IMR-90 (cell line): Measurements from ENCODE around the gene FGGY. TPM values are rescaled to one million over a fixed set of nuclear protein-coding genes. Genes with fewer than 3 reads are reported as not detected.
A peak's percentile ranks its signal among the peaks of the same experiment; 100 is the strongest.

Experiments used
- ATAC-seq: fragments of 200-7000 bp; cut with Tn5 transposase; 2 replicates; pipeline ENCODE4 v1.9.1; 2020; ENCODE audit warnings: low read depth, mild to moderate bottlenecking, moderate library complexity
- BruUV-seq: library from RNA; stranded (reverse); fragments of 400-500 nt; replicated peaks from 2 replicates; lab custom pipeline; 2021; lab: Mats Ljungman, UMichigan
- CTCF ChIA-PET: fragments of 300-600 bp; formaldehyde crosslinking; extraction: SDS; loops from one replicate; lab custom pipeline; 2021; ENCODE audit warnings: antibody characterized with exemption; lab: Yijun Ruan, JAX
- POLR2A ChIA-PET: fragments of 300-600 bp; sonication (Branson Sonifier 250); formaldehyde crosslinking; loops from one replicate; lab custom pipeline; 2022; ENCODE audit warnings: antibody characterized with exemption; ENCODE audit not compliant: unreplicated experiment; lab: Charles Lee
- DNase-seq: peaks from one replicate; pipeline ENCODE4 v3.0.0; 2013
- H2AFZ ChIP-seq: replicated peaks from 2 replicates; pipeline ENCODE3; 2013; ENCODE audit warnings: low read length, mild to moderate bottlenecking; ENCODE audit not compliant: poor library complexity
- H2AK5ac ChIP-seq: 2 replicates; pipeline ENCODE4 v1.6.1; 2013; ENCODE audit warnings: low read depth, low read length, inconsistent platforms
- H2AK9ac ChIP-seq: replicated peaks from 2 replicates; pipeline ENCODE3; 2013; ENCODE audit warnings: mild to moderate bottlenecking, low read depth, low read length, moderate library complexity; ENCODE audit not compliant: poor library complexity
- H2BK120ac ChIP-seq: 2 replicates; pipeline ENCODE4 v1.6.1; 2013; ENCODE audit warnings: low read depth, low read length, inconsistent platforms
- H2BK15ac ChIP-seq: 3 replicates; pipeline ENCODE4 v1.6.1; 2013; ENCODE audit warnings: low read depth, low read length, inconsistent platforms
- H2BK20ac ChIP-seq: 2 replicates; pipeline ENCODE4 v1.6.1; 2013; ENCODE audit warnings: low read depth, mild to moderate bottlenecking, inconsistent platforms, low read length, moderate library complexity
- H2BK5ac ChIP-seq: 2 replicates; pipeline ENCODE4 v1.6.1; 2013; ENCODE audit warnings: mild to moderate bottlenecking, low read depth, low read length, inconsistent platforms; ENCODE audit not compliant: poor library complexity, severe bottlenecking
- H3K14ac ChIP-seq: replicated peaks from 2 replicates; pipeline ENCODE4 v1.6.1; 2013; ENCODE audit warnings: low read depth, low read length, inconsistent platforms
- H3K18ac ChIP-seq: 2 replicates; pipeline ENCODE4 v1.6.1; 2013; ENCODE audit warnings: low read depth, low read length, control low read depth
- H3K23ac ChIP-seq: 2 replicates; pipeline ENCODE4 v1.6.1; 2013; ENCODE audit warnings: low read depth, low read length, inconsistent platforms
- H3K27ac ChIP-seq: 2 replicates; pipeline ENCODE4 v1.5.1; 2013; ENCODE audit warnings: mild to moderate bottlenecking, control low read depth, low read length; ENCODE audit not compliant: insufficient read depth
- H3K27me3 ChIP-seq: 2 replicates; pipeline ENCODE4 v1.6.1; 2013; ENCODE audit warnings: low read length; ENCODE audit not compliant: control insufficient read depth, insufficient read depth
- H3K36me3 ChIP-seq: 2 replicates; pipeline ENCODE4 v1.6.1; 2013; ENCODE audit warnings: low read length, mixed read lengths; ENCODE audit not compliant: control insufficient read depth, insufficient read depth
- H3K4ac ChIP-seq: 2 replicates; pipeline ENCODE4 v1.6.1; 2013; ENCODE audit warnings: low read depth, low read length, inconsistent platforms
- H3K4me1 ChIP-seq: 2 replicates; pipeline ENCODE4 v1.6.1; 2013; ENCODE audit warnings: low read length, mixed read lengths; ENCODE audit not compliant: control insufficient read depth, insufficient read depth
- H3K4me2 ChIP-seq: 2 replicates; pipeline ENCODE4 v1.6.1; 2013; ENCODE audit warnings: low read depth, mild to moderate bottlenecking, control low read depth, low read length, moderate library complexity
- H3K4me3 ChIP-seq: 2 replicates; pipeline ENCODE4 v1.5.1; 2013; ENCODE audit warnings: low read depth, mild to moderate bottlenecking, control low read depth, low read length, moderate library complexity; ENCODE audit not compliant: insufficient read depth
- H3K56ac ChIP-seq: 2 replicates; pipeline ENCODE4 v1.6.1; 2013; ENCODE audit warnings: low read length, inconsistent platforms; ENCODE audit not compliant: insufficient read depth; ENCODE audit errors: extremely low read depth
- H3K79me1 ChIP-seq, 2 experiments: 2 replicates each; pipeline ENCODE4 v1.6.1; 2013; ENCODE audit warnings: low read length in 2 of 2, inconsistent platforms in 1 of 2, low read depth in 1 of 2
- H3K9ac ChIP-seq: 2 replicates; pipeline ENCODE4 v1.6.1; 2013; ENCODE audit warnings: low read depth, low read length, control low read depth
- H3K9me1 ChIP-seq: 2 replicates; pipeline ENCODE4 v1.6.1; 2013; ENCODE audit warnings: low read length, inconsistent platforms; ENCODE audit not compliant: insufficient read depth
- H3K9me3 ChIP-seq: 2 replicates; pipeline ENCODE4 v1.6.1; 2013; ENCODE audit warnings: low read length; ENCODE audit not compliant: control insufficient read depth, insufficient read depth
- H4K20me1 ChIP-seq: 2 replicates; pipeline ENCODE4 v1.6.1; 2013; ENCODE audit warnings: low read length, inconsistent platforms; ENCODE audit not compliant: insufficient read depth
- H4K5ac ChIP-seq: 2 replicates; pipeline ENCODE4 v1.6.1; 2013; ENCODE audit warnings: mild to moderate bottlenecking, low read depth, low read length, control low read depth
- H4K8ac ChIP-seq, 2 experiments: 2 replicates each; pipeline ENCODE4 v1.6.1; 2013; ENCODE audit warnings: low read depth in 2 of 2, low read length in 2 of 2, control low read depth in 1 of 2, inconsistent platforms in 1 of 2
- H4K91ac ChIP-seq: 2 replicates; pipeline ENCODE4 v1.6.1; 2013; ENCODE audit warnings: low read depth, low read length, inconsistent platforms; ENCODE audit not compliant: insufficient read depth
- BHLHE40 ChIP-seq: fragments of 150-350 bp; IDR thresholded peaks from 2 replicates; pipeline ENCODE4 v1.6.1; 2016; ENCODE audit warnings: mild to moderate bottlenecking, low read depth, low read length
- CHD1 ChIP-seq: IDR thresholded peaks from 2 replicates; pipeline ENCODE4 v1.6.1; 2012; ENCODE audit warnings: low read depth, low read length, improper control_type of control experiment
- CTCF ChIP-seq: conservative IDR thresholded peaks from 2 replicates; pipeline ENCODE4 v1.5.1; 2012; ENCODE audit warnings: mild to moderate bottlenecking, low read depth, low read length, improper control_type of control experiment
- ELK1 ChIP-seq: fragments of 150-350 bp; IDR thresholded peaks from 2 replicates; pipeline ENCODE4 v1.6.1; 2016; ENCODE audit warnings: low read depth, mild to moderate bottlenecking, low read length, moderate library complexity, borderline replicate concordance
- FOS ChIP-seq: fragments of 150-350 bp; IDR thresholded peaks from 2 replicates; pipeline ENCODE4 v1.6.1; 2016; ENCODE audit warnings: low read depth, low read length
- MAFK ChIP-seq: IDR thresholded peaks from 2 replicates; pipeline ENCODE4 v1.6.1; 2012; ENCODE audit warnings: low read depth, low read length, improper control_type of control experiment
- MAZ ChIP-seq: IDR thresholded peaks from 2 replicates; pipeline ENCODE4 v1.6.1; 2012; ENCODE audit warnings: low read depth, mild to moderate bottlenecking, low read length, improper control_type of control experiment, moderate library complexity, borderline replicate concordance
- POLR2A ChIP-seq: IDR thresholded peaks from 2 replicates; pipeline ENCODE4 v1.6.1; 2012; ENCODE audit warnings: mild to moderate bottlenecking, low read depth, low read length
- RCOR1 ChIP-seq: IDR thresholded peaks from 2 replicates; pipeline ENCODE4 v1.6.1; 2012; ENCODE audit warnings: mild to moderate bottlenecking, low read length, improper control_type of control experiment; ENCODE audit not compliant: insufficient replicate concordance
- SMC3 ChIP-seq: fragments of 150-350 bp; IDR thresholded peaks from 2 replicates; pipeline ENCODE4 v1.6.1; 2016; ENCODE audit warnings: low read depth, mild to moderate bottlenecking, antibody characterized with exemption, low read length, moderate library complexity
- USF2 ChIP-seq: fragments of 150-350 bp; IDR thresholded peaks from 2 replicates; pipeline ENCODE4 v1.6.1; 2017; ENCODE audit warnings: mild to moderate bottlenecking, antibody characterized with exemption, low read length, low read depth
- WGBS, 2 experiments: methylation state at CpG; one replicate each; pipeline versions ENCODE4 v1.1.5 to v1.1.7; 2013; ENCODE audit warnings: missing lambda C conversion rate in 2 of 2; ENCODE audit not compliant: insufficient read length in 1 of 2; ENCODE audit errors: extremely low coverage in 2 of 2; 5-methylcytosine and 5-hydroxymethylcytosine counted together
- dilution Hi-C: fragments of 300-500 bp; cut with HindIII; formaldehyde crosslinking; loops from one replicate; pipeline ENCODE4 v1.14.3; 2018; ENCODE audit warnings: low sequenced_read_pairs; ENCODE audit not compliant: unreplicated experiment
- in situ Hi-C: fragments of 300-500 bp; cut with MboI; formaldehyde crosslinking; loops from 3 replicates; pipeline ENCODE4 v1.14.3; 2019; ENCODE audit warnings: low sequenced_read_pairs, inconsistent platforms, mixed read lengths
- intact Hi-C: fragments of 100-400 bp; cut with micrococcal nuclease; formaldehyde crosslinking; loops from 2 replicates; pipeline ENCODE4 v1.10.0; 2022
- polyA plus RNA-seq, 3 experiments: library from polyadenylated mRNA; depleted of rRNA; stranded (reverse); fragments of >200 nt; gene quantifications; 2 replicates each; pipeline ENCODE4 v1.2.3, GENCODE V29; 2012; ENCODE audit warnings: low replicate concordance in 1 of 3
- total RNA-seq: library from RNA; depleted of rRNA; stranded (reverse); fragments of >200 nt; gene quantifications from 2 replicates; pipeline ENCODE4 v1.2.3, GENCODE V29; 2012

The FGGY gene
- total and polyA plus RNA-seq, 2 of the 4 experiments (the other 2 are of a cell fraction): 5.6 to 14.0 TPM

GRCh38 chr1:59296358-59297256 is at the start of gene FGGY (continued):
- TF ChIP-seq RCOR1: no peak
- TF ChIP-seq ELK1: no peak
- TF ChIP-seq POLR2A: peak; percentile 84
- TF ChIP-seq BHLHE40: no peak

- Histone ChIP-seq H3K14ac (no peak overlapping the region), H4K5ac (no peak overlapping the region), H3K4me1 (no peaks in the 10 kb centered on the region), H3K79me1 (no peaks in the 10 kb centered on the region), H3K4me2 (no peak overlapping the region), H4K20me1 (no peaks in the 10 kb centered on the region), H3K18ac (no peak overlapping the region), H4K8ac (no peak overlapping the region), H2BK15ac (no peak overlapping the region), H3K9ac (no peak overlapping the region), H2BK120ac (no peak overlapping the region), H3K4ac (no peak overlapping the region), H3K9me1 (no peaks in the 10 kb centered on the region), H2AFZ (no peak overlapping the region), H3K4me3 (no peak overlapping the region), H3K9me3 (peaks cover 2% of the 10 kb centered on the region), H3K23ac (no peak overlapping the region), H3K27ac (no peak overlapping the region), H3K56ac (no peak overlapping the region), H3K36me3 (no peaks in the 10 kb centered on the region), H2BK20ac (no peak overlapping the region), H2BK5ac (no peak overlapping the region), H3K27me3 (no peaks in the 10 kb centered on the region), H2AK5ac (no peak overlapping the region), H4K91ac (no peak overlapping the region), H2AK9ac (no peak overlapping the region)
- no CpG with 5 or more reads among the region's 1 CpG for WGBS, 2 experiments
- no TSS peak for BruUV-seq
- no peak for DNase-seq
- POLR2A ChIA-PET: no interaction called here
- in situ Hi-C loops (no loop called here), intact Hi-C loops (no loop called here), dilution Hi-C loops (no loop called here)
- ATAC-seq: no peak
- CTCF ChIA-PET: no interaction called here
- no peak for TF ChIP-seq MAFK
- no peak for TF ChIP-seq USF2
- TF ChIP-seq CHD1: no peak
- TF ChIP-seq MAZ: no peak
- no peak for TF ChIP-seq FOS
- no peak for TF ChIP-seq SMC3
- no peak for TF ChIP-seq ELK1
- TF ChIP-seq CTCF: no peak
Observed at GRCh38 chr1:59248758-59249157, 48.1 kb upstream of the FGGY start.
